ENCODE results near the gene RAI2.

Gene RAI2

DNA sequence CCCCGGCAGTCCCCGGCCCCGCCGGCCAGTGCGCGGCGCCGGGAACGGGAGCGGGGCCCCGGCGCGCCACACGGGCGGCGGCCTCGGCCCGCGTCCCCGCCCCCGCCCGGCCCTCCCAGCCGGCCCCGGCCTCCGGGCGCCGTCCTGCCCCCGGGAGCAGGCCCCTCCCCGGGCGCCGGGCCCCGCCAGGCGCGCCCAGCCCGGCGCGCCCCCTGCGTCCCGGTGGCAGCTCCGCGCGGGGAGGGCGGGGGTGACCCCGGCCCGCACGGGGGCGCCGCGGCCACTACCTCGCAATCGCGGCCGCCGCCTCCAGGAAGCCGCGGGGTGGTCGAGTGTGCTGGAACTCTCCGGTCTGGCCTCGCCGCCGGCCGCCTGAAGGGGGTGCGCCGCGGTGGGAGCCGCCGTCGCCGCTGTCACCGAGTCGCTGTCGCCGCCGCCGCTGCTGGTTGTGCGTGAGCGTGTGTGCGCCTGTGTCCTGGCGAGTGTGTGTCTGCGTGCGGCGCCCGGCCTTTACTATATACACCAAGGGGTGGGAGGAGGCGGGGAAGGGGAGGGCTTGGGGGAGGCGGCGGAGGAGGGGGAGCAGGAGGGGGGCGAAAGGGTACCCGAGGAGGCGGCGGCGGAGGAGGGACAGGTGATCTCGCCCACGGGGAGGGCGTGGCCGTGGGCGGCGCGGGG lies at the start of gene RAI2:
Gene RAI2 (minus strand): TSS at position 488 of the 678 bp plus-strand sequence. CDS start 59,288 bp downstream, outside the sequence.
- Histone ChIP-seq H3K9ac (ENCODE audit: low read depth, low read length) (no peak within 1 kb of the TSS), H3K27me3 (ENCODE audit: control insufficient read depth, insufficient read depth, low read length) (peaks cover 90% of the 10 kb centered on the region), H3K4me1 (ENCODE audit: control insufficient read depth, insufficient read depth, low read length) (peaks cover 16% of the 10 kb centered on the region), H3K4me3 (ENCODE audit: low read depth, low read length) (peak within 1 kb of the TSS; percentile 65), H3K27ac (ENCODE audit: low read depth, low read length) (no peak within 1 kb of the TSS), H3K9me3 (ENCODE audit: control insufficient read depth, insufficient read depth, low read length) (no peaks in the 10 kb centered on the region), H3K36me3 (ENCODE audit: control insufficient read depth, insufficient read depth, low read length) (no peaks in the 10 kb centered on the region)

DNA sequence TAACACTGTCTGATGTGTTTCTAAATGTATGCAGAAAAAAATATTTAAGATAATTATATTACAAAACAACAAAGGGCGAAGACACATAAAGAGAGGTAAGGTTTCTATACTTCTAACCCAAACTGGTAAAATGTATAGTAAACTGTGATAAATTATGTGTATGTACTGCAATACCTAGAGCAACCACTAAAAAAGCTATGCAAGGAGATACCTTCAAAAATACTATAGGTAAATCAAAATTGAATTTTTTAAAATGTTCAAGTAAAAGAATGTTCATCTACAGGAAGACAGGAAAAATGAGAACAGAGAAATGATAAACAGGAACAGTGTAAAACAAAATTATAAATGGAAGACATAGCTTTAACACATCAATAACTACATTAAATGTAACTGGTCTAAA lies 27.3 kb upstream of the RAI2 start:
- Histone ChIP-seq H3K27ac (ENCODE audit: low read depth, low read length) (no peak overlapping the region), H3K36me3 (ENCODE audit: control insufficient read depth, insufficient read depth, low read length) (no peaks in the 10 kb centered on the region), H3K27me3 (ENCODE audit: control insufficient read depth, insufficient read depth, low read length) (peaks cover 10% of the 10 kb centered on the region; the same call in 1 of the 2 replicates), H3K9me3 (ENCODE audit: control insufficient read depth, insufficient read depth, low read length) (0 out of 2 replicates have a peak, but pooled peaks cover 3% of the 10 kb centered on the region), H3K4me1 (ENCODE audit: control insufficient read depth, insufficient read depth, low read length) (no peaks in the 10 kb centered on the region), H3K4me3 (ENCODE audit: low read depth, low read length) (no peak overlapping the region), H3K9ac (ENCODE audit: low read depth, low read length) (no peak overlapping the region)

DNA sequence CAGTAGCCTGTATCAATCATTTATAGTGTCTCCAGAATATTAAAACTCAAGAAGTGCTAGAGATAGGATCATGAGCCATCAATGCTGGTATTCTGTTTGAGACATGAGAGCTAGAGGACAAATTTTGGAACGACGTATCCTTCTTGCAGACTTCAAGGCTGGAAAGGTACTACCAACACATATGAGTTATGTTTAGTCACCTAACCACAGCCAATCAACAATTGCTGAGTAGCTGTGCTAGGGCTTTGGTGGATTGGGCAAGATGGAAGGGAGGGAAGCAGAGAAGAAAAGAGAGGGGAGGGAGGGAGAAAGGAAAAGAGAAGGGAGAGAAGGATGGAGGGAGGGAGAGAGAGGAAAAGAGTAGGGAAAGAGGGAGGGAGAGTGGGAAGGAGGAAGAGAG lies 21.6 kb upstream of the RAI2 start:
- no peak overlapping the region for H3K9ac ChIP-seq (ENCODE audit: low read depth, low read length)
- H3K27ac ChIP-seq (ENCODE audit: low read depth, low read length), result no peak overlapping the region
- peaks cover 5% of the 10 kb centered on the region; the same call in 1 of the 2 replicates for H3K27me3 ChIP-seq (ENCODE audit: control insufficient read depth, insufficient read depth, low read length)
- no peak overlapping the region for H3K4me3 ChIP-seq (ENCODE audit: low read depth, low read length)
- 0 out of 2 replicates have a peak, but pooled peaks cover 3% of the 10 kb centered on the region for H3K9me3 ChIP-seq (ENCODE audit: control insufficient read depth, insufficient read depth, low read length)
- H3K36me3 ChIP-seq (ENCODE audit: control insufficient read depth, insufficient read depth, low read length), result no peaks in the 10 kb centered on the region
- H3K4me1 ChIP-seq (ENCODE audit: control insufficient read depth, insufficient read depth, low read length), result no peaks in the 10 kb centered on the region

DNA sequence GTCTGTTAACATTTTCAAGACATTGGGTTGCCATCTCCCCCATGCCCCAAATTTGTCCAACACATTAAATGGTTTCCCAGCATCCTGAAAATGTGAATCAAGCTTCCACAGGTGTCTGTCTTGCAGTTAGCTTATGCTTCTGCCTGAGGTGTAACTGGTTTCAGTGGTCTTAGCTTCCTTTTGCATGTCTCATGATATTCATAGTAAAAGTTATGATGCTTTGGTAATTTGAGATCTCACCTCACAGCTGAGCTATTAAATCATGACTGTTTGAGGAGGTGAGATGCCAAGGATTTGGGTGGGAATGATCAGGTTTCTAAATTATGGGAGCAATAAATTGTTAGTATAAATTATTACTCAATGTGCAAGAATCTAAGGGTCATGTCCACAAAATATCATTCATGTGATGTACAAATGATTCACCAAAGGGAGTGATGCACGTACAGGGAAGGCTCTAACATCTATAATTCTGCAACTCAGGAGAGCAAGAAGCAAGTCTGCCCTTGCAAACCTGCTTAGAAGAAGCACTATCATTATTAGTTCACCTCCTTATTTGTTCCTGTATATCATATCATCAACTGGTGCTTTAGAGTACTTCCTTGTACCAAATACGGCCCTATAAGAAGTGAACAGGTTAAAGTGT lies 17.1 kb upstream of the RAI2 start:
- no peak overlapping the region for H3K4me3 ChIP-seq (ENCODE audit: low read depth, low read length)
- no peak overlapping the region for H3K9ac ChIP-seq (ENCODE audit: low read depth, low read length)
- peaks cover 6% of the 10 kb centered on the region; the same call in 1 of the 2 replicates for H3K4me1 ChIP-seq (ENCODE audit: control insufficient read depth, insufficient read depth, low read length)
- no peaks in the 10 kb centered on the region; the same call in none of the 2 replicates for H3K27me3 ChIP-seq (ENCODE audit: control insufficient read depth, insufficient read depth, low read length)
- H3K9me3 ChIP-seq (ENCODE audit: control insufficient read depth, insufficient read depth, low read length), result no peaks in the 10 kb centered on the region
- H3K36me3 ChIP-seq (ENCODE audit: control insufficient read depth, insufficient read depth, low read length), result no peaks in the 10 kb centered on the region
- no peak overlapping the region for H3K27ac ChIP-seq (ENCODE audit: low read depth, low read length)

DNA sequence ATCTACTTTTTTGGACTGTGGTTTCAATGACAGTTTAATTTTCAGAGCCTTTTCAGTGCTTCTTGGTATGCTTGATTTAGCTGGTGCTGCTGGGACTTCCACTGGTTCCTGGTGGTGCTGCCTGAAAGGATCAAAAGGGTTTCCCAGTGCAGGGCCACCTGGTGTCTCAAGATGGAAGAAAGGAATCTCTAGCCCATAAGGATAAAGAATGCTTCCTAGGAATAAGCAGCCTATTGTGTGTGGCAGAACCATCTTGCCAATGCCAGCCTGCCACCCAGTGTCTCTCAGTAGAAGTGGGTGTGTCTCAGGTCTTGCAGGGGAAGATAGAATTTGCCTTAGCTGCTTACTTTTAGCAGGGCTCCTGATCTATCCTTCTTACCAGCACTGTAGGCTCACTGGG lies 15.0 kb upstream of the RAI2 start:
- Histone ChIP-seq H3K36me3 (ENCODE audit: control insufficient read depth, insufficient read depth, low read length) (no peaks in the 10 kb centered on the region), H3K9ac (ENCODE audit: low read depth, low read length) (no peak overlapping the region), H3K9me3 (ENCODE audit: control insufficient read depth, insufficient read depth, low read length) (no peaks in the 10 kb centered on the region), H3K4me1 (ENCODE audit: control insufficient read depth, insufficient read depth, low read length) (peaks cover 6% of the 10 kb centered on the region; the same call in 1 of the 2 replicates), H3K4me3 (ENCODE audit: low read depth, low read length) (no peak overlapping the region), H3K27ac (ENCODE audit: low read depth, low read length) (no peak overlapping the region), H3K27me3 (ENCODE audit: control insufficient read depth, insufficient read depth, low read length) (no peaks in the 10 kb centered on the region; the same call in 1 of the 2 replicates)

DNA sequence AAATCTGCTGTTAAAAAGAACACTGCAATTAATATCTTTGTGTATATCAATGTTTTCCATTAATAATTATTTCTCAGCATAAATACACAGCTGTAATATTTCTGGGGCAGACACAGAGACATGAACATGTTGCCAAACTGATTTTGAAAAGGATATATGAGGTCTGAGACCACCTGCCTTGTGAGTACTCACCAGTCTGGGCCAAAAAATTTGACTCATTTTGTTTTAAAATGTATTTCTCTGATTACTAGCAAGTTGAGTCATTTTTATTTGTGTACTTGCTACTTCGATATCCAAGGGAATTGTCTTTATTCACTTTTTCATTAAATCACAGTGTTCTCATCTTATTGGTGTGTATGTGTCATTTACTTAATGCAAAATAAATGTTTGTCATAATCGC lies 8.5 kb upstream of the RAI2 start:
- H3K36me3 ChIP-seq (ENCODE audit: control insufficient read depth, insufficient read depth, low read length), result no peaks in the 10 kb centered on the region
- H3K27me3 ChIP-seq (ENCODE audit: control insufficient read depth, insufficient read depth, low read length), result peaks cover 14% of the 10 kb centered on the region
- H3K9me3 ChIP-seq (ENCODE audit: control insufficient read depth, insufficient read depth, low read length), result no peaks in the 10 kb centered on the region
- no peaks in the 10 kb centered on the region for H3K4me1 ChIP-seq (ENCODE audit: control insufficient read depth, insufficient read depth, low read length)
- no peak overlapping the region for H3K4me3 ChIP-seq (ENCODE audit: low read depth, low read length)
- no peak overlapping the region for H3K9ac ChIP-seq (ENCODE audit: low read depth, low read length)
- H3K27ac ChIP-seq (ENCODE audit: low read depth, low read length), result no peak overlapping the region

DNA sequence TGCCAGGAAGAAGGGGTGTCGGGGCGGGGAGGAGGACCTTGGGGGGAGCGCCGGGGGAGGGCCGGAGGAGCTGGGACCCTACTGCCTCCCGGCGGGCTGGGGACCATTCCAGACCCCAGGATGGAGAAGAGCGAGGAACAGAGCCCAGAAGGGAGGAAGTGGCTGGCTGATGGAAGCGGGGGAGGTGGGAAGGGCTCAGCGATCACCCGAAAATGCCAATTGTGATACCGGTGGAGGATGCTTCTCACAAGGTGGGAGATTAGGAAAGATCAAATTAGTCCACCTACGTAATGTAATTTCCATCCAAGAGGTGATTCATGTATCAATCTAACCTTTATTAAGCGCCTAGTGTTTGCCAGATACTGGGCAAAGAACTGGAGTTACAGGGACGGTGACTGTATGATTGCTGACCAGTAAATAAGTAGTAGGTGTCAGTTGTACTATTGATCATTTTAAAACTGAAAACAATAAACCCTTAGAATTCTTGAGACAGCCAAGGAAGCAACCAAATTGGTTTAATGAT lies 452 bp upstream of the RAI2 start:
- no peaks in the 10 kb centered on the region for H3K9me3 ChIP-seq (ENCODE audit: control insufficient read depth, insufficient read depth, low read length)
- no peak overlapping the region for H3K9ac ChIP-seq (ENCODE audit: low read depth, low read length)
- H3K36me3 ChIP-seq (ENCODE audit: control insufficient read depth, insufficient read depth, low read length), result no peaks in the 10 kb centered on the region
- H3K4me1 ChIP-seq (ENCODE audit: control insufficient read depth, insufficient read depth, low read length), result peaks cover 16% of the 10 kb centered on the region
- no peak overlapping the region for H3K27ac ChIP-seq (ENCODE audit: low read depth, low read length)
- peak overlapping the region; percentile 60 for H3K4me3 ChIP-seq (ENCODE audit: low read depth, low read length)
- peaks cover 86% of the 10 kb centered on the region for H3K27me3 ChIP-seq (ENCODE audit: control insufficient read depth, insufficient read depth, low read length)

DNA sequence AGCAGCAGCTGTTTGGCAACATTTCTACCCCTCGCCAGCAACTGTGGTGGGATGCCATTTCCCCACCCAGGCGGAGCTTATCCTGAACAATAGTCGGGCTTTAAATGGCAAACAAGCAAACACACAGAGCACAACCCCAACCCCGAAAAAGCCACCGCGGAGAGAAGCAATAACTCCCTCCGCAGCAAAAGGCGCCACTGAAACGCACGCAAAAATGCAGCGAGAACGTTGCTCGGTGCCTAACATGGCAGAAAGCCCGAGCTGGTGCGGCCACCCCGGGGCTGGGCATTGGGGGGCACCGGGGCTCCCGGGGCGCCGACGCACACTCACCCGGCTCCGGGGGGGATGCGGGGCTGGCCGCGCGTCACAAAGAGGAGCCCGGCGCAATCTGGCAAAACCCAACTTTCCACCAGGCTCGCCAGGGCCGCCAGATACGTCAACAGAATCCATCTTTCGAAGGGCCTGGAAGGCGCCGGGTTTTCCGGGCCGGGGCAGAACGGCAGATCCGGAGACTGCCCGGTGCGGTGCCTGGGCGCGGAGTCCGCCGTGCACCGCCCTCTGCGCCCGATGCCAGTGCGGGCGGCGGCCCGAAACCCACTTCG lies 818 bp downstream of the RAI2 start:
- Histone ChIP-seq H3K4me1 (ENCODE audit: control insufficient read depth, insufficient read depth, low read length) (peaks cover 16% of the 10 kb centered on the region), H3K9ac (ENCODE audit: low read depth, low read length) (no peak overlapping the region), H3K9me3 (ENCODE audit: control insufficient read depth, insufficient read depth, low read length) (no peaks in the 10 kb centered on the region), H3K4me3 (ENCODE audit: low read depth, low read length) (peak overlapping the region; percentile 65), H3K27me3 (ENCODE audit: control insufficient read depth, insufficient read depth, low read length) (peaks cover 86% of the 10 kb centered on the region), H3K27ac (ENCODE audit: low read depth, low read length) (no peak overlapping the region), H3K36me3 (ENCODE audit: control insufficient read depth, insufficient read depth, low read length) (no peaks in the 10 kb centered on the region)

DNA sequence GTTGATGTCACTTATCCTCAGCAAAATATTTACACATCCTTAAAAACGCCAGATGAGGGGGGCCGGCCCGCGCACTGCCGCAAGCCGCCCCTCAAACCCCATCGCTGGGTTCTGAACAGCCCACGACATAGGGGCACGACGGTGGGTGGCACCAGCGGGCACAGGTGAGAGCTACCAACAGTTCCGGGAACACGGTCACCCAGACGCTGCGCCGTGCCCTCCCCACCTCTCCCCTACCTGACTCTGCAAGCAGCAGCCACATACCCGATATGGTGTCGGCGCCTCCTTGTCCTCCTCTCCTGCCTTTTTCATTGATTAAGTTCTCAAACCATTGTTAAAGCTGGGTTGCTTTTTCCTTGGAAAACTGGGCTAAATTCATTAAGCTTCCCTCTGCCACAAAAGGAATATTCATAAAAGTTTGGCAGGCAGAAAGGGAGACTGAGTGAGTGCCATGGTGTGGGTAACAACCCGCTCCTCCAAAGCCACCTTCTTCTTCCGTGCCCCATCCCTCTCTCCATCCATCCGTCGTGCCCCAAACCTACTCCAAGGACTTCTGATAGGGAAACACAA lies 1.4 kb downstream of the RAI2 start:
- Histone ChIP-seq H3K27ac (ENCODE audit: low read depth, low read length) (no peak overlapping the region), H3K9me3 (ENCODE audit: control insufficient read depth, insufficient read depth, low read length) (no peaks in the 10 kb centered on the region), H3K27me3 (ENCODE audit: control insufficient read depth, insufficient read depth, low read length) (peaks cover 82% of the 10 kb centered on the region), H3K4me1 (ENCODE audit: control insufficient read depth, insufficient read depth, low read length) (peaks cover 16% of the 10 kb centered on the region), H3K4me3 (ENCODE audit: low read depth, low read length) (peak overlapping the region; percentile 65), H3K36me3 (ENCODE audit: control insufficient read depth, insufficient read depth, low read length) (no peaks in the 10 kb centered on the region), H3K9ac (ENCODE audit: low read depth, low read length) (no peak overlapping the region)

DNA sequence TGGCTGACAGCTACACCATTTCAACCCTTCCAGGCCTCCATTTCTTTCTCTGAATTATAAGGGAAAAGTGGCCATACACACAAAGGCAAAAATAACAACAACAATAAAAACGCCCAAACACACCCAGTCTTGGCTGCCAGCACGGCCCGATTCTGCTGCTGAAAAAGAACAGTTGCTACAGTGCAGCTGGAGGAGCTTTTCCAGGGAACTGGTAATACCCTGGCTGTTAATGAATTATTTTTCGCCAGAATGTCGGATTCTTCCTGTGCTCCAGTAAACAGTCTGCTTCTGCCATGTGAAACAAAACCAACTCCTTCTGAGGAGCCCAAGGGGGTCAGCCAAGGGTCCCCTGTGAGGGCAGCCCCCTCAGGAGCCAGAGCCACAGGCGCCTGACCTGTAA lies 6.6 kb downstream of the RAI2 start:
- Histone ChIP-seq H3K27me3 (ENCODE audit: control insufficient read depth, insufficient read depth, low read length) (peaks cover 58% of the 10 kb centered on the region), H3K4me3 (ENCODE audit: low read depth, low read length) (no peak overlapping the region), H3K36me3 (ENCODE audit: control insufficient read depth, insufficient read depth, low read length) (no peaks in the 10 kb centered on the region), H3K9me3 (ENCODE audit: control insufficient read depth, insufficient read depth, low read length) (no peaks in the 10 kb centered on the region), H3K4me1 (ENCODE audit: control insufficient read depth, insufficient read depth, low read length) (peaks cover 15% of the 10 kb centered on the region), H3K9ac (ENCODE audit: low read depth, low read length) (no peak overlapping the region), H3K27ac (ENCODE audit: low read depth, low read length) (no peak overlapping the region)

Measured in HUES48 (cell line).